Epithelial cell of prostate (primary cell): ENCODE data around the gene RBBP9.
"Not testable (repeated sequence)": the region's sequence is repeated elsewhere in the genome, so short reads cannot be mapped to it uniquely, and the experiment has no call there.

Experiments
- DNase-seq: peaks from one replicate; pipeline ENCODE4 v3.0.0-alpha.2; 2011; ENCODE audit warnings: low read depth, low spot score
- H3K27ac ChIP-seq: fragments of 450-650 bp; 2 replicates; pipeline ENCODE4 v1.5.1; 2017; ENCODE audit warnings: mild to moderate bottlenecking

The RBBP9 gene

DNA sequence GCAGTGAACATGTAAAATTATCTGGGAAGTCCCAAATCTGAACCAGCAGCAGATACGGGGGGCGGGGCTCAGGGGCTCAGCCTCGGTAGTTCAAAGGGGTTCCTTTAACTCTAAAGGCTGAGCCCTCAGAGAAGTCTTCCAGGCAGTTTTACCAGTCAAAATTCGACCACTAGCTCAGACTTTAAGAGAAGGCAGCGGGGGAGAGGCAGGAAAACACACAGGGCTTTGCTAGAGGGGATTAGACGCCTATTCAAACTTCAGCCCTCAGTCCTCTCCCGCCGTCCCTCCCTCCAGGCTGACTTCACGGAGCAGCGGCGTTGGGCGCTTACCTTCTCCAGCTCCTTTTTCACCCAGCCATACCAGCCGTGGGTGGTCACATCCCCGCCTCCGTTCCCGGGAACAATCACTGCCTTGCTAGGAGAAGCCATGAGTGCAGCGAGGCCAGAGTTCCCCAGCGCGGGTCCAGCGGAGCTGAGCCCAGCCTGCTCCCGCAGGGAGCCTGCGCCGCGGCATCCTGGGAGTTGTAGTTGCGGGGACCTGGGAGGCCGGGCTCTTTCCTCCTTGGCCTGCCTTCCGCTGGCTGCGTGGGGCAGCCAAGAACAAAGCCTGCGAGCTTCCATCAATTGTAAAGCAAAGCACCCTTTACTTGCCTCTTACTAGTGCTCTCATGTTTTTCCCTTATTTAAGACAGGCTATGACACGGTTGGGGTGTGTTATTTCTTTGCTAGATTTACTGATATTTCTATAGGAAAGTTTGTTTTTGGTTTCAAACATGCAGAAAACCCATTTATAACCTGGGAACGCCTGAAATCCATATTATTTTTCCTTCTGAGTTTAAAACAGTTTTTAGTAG is at the start of gene RBBP9:
TSS of gene RBBP9 (minus strand) at position 486 of the 853 bp plus-strand sequence. CDS start at position 428, 58 bp downstream.
- no peak within 1 kb of the TSS for H3K27ac ChIP-seq
- DNase-seq, result no peak

DNA sequence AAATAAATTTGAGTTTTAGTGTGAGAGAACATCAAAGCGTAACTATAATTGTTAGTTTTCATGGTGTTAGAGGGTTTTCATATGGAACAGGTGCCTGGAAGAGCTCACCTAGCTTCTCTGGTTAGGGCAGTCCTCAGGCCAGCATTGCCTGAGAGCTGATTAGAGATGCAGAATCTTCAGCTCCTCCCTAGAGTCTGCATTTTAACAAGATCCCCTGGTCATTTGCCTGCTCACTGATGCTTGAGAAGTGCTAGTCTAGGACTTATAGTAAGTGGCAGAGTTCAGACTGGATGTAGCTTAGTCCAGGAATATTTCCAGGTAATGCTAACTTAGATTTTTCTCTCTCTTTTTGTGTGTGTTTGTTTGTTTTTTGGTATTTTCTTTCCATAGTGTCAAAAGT is 48.5 kb upstream of the RBBP9 start:
- no peak overlapping the region for H3K27ac ChIP-seq
- DNase-seq, result no peak

DNA sequence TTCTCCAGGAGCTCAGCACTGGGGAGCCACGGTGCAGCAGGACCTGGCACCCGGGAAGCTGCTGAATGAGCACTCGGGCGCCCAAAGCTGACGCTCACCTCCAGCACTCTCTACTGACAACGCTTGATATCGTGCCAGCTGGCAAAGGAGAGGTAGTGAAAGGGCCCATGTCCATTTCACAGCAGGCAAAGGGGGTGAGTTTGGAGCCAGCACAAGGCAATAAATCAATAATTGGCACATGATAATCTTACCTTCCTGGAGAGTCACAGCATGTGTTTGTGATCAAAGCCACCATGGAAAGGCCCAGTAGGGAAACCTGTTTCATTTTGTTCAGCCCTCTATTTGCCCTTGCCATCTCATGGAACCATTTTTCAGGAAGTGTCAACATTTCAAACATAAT is 46.9 kb upstream of the RBBP9 start:
- no peak overlapping the region for H3K27ac ChIP-seq
- DNase-seq, result no peak

DNA sequence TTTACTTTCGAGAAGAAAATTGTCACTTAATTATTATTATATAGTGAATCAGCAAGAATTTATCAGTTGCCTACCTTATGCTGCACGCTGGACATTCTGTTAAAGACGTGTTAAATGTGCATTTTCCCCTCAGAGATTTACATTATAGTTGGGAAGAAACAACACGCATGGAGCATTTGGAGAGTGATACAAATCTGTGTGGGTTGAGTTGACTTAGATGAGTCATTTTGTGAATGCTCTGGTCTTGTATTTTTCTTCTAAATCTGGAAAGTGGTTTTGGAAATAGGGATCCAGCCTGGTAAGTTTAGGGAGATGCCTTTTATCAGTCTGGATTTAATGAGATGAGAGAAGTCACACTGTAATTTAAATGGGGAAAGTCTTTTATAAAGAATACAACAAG is 46.2 kb upstream of the RBBP9 start:
- H3K27ac ChIP-seq, result no peak overlapping the region
- no peak for DNase-seq

DNA sequence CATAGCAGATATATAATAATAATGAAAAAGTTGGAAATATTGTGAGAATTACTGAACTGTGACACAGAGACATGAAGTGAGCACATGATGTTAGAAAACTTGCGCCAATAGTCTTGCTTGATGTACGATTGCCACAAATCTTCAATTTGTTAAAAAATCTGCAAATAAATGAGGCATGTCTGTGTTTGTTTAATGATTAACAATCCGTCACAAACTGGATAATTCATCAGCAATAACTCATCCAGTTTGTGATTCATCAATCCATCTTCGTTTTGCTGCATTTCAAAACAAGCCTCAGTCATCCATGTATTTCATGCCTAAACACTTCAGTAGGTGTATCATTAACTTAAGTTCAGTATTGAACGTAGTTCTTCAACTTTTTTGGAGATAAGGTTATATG is 44.7 kb upstream of the RBBP9 start:
- peak overlapping the region; percentile 62 for H3K27ac ChIP-seq
- peak; percentile 66 for DNase-seq

DNA sequence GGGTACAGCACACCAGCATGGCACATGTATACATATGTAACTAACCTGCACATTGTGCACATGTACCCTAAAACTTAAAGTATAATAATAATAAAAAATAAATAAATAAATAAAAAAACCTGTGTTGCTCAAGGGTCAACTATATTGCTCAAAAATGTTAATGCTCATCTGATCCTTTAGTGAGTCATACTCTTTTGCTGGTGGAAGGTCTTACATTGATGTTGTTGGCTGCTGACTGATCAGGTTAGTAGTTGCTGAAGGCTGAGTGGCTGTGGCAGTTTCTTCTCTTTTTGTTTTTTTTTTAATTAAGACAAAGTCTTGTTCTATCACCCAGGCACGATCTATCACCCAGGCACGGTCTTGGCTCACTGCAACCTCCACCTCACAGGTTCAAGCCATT is 40.6 kb upstream of the RBBP9 start:
- peak overlapping the region; percentile 19 for H3K27ac ChIP-seq
- DNase-seq, result no peak

DNA sequence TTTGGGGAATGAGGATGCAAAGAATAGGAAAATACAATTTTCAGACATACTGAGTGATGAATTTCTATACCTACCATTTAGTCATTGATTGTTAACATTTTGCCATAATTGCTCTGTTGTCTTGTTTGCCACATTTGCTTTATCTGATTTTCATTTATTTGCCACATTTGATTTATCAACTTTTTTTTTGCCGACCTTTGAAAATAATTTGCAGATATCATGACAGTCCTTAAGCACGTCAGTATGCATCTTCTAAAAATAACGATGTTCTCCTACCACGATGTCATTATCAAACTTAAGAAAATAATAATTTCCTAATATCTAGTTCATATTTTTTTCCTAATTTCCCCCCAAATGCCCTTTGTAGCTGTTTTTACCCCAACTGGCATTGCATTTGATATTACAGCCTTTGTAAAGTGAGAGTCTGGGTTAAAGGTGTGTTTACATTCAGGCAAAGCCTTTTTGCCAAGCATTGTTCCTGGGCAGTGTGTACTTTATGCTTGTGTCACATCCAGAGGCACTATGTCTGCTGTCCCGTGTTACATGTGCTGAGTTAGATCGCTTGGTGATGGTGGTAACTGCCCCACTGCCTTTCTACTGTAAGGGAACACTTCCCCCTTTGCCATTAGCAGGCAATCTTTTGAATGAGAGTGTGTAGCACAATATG is 37.1 kb upstream of the RBBP9 start:
- DNase-seq, result no peak
- H3K27ac ChIP-seq, result no peak overlapping the region

DNA sequence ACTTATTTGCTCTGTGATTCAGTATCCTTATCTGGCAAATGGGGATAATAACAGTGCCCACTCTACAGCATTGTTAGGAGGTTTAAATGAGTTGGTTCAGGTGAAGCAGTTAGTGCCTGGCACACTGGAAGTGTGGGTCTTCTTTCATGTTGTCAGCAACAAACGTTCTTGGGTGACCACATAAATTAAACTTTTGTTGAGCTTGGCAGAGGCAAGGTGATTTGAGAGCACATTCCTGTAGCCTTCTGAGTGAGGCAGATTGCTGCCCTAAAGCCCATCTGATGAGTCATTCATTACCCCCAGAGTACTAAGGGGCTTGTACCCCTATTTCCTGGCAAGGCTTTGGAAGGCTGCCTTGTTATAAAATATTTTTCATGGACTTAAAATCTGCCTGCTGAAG is 36.5 kb upstream of the RBBP9 start:
- H3K27ac ChIP-seq, result no peak overlapping the region
- no peak for DNase-seq

DNA sequence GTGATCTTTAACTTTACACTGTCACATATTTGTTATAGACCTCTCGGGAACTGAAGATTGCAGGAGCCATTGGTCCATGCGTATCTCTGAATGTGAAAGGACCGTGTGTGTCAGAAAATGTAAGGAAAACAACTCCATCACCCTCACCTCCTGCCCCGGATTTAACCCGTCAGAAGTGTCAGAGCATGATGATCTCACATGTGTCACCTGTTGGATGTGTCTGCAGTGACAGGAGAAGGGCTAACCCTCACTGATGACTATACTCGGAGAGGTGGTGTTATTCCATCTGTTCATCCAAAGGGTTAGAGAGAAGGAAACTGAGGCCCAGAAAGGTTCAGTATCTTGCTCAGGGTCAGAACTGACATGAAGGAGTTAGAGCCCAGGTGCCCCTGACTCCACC is 35.6 kb upstream of the RBBP9 start:
- H3K27ac ChIP-seq, result no peak overlapping the region
- no peak for DNase-seq

DNA sequence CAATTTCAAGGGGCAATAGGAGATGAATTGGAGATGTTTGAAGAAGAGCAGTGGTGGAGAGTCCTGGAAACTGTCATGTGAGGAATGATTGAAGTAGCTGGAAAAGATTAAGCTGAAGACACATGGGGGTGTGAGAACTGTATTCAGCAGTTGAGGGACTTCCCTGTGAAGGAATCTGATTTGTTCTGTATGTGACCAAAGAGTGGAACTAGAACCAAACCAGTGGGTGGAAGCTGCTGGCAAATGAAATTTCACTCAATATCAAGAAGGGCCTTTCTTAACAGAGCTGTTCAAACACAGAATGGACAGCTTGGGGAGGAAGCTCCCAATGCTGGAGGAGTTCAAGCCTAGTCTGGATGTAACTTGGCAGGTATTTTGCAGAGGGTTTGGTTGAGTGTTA is 32.0 kb upstream of the RBBP9 start:
- DNase-seq, result no peak
- no peak overlapping the region for H3K27ac ChIP-seq

DNA sequence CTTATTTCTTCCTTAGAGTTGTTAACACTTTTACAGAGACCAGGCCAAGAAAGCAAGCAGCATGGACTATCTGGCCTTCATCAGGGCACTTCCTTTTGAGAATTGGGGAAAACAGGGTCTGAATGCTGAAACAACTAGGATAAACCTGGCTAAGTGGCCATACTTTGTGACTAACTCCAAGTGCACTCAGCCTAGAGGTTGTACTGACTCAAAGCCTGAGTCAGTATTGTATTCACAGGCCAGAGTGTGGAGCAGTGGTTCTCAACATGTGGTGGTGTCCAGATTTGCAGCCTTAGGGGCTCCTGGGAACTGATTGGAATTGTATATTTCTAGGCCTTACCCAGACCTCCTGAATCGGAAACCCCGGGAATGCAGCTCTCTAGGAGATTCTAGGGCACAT is 30.8 kb upstream of the RBBP9 start:
- peak overlapping the region; percentile 74 for H3K27ac ChIP-seq
- no peak for DNase-seq

DNA sequence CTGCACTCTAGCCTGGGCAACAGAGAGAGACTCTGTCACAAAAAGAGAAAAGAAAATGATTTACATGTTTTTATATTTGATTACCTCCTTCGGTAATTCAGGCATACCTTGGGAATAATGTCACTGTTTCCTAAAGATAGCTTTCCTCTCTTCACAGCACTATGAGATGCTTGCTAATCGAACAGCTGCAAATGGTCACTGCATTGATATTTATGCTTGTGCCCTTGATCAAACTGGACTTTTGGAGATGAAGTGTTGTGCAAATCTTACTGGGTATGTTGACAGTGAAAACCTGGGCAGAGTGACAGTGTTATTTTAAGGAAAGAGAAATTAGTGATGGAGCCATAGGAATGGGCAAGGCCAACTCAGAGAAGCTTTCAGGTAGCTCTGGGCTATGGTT is 30.3 kb upstream of the RBBP9 start:
- H3K27ac ChIP-seq, result peak overlapping the region; percentile 74
- no peak for DNase-seq

DNA sequence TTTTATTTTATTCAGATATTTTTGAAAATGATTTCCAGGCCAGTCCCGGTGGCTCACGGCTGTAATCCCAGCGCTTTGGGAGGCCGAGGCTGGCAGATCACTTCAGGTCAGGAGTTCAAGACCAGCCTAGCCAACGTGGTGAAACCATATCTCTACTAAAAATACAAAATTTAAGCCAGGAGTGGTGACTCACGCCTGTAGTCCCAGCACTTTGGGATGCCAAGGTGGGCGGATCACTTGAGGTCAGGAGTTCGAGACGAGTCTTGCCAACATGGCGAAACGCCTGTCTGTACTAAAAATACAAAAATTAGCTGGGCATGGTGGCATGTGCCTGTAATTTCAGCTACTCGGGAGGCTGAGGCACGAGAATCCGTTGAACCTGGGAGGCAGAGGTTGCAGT is 29.7 kb upstream of the RBBP9 start:
- H3K27ac ChIP-seq, result peak overlapping the region; percentile 74
- not testable (repeated sequence) for DNase-seq

DNA sequence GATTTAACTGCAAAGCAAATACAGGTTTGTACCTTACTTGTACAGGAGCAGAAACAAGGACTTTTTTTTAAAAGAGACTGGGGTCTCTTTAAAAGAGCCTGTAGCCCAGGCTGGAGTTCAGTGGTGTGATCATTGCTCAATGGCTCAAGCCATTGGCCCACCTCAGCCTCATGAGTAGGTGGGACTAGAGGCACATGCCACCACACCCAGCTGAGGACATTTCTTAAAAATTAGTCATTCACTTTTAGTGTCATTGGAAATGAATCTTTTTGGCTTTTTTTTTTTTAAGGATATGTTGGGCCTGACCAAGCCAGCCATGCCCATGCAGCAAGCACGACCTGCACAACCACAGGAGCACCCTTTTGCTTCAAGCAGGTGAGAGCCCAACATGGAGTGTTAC is 27.6 kb upstream of the RBBP9 start:
- no peak for DNase-seq
- H3K27ac ChIP-seq, result peak overlapping the region; percentile 74

DNA sequence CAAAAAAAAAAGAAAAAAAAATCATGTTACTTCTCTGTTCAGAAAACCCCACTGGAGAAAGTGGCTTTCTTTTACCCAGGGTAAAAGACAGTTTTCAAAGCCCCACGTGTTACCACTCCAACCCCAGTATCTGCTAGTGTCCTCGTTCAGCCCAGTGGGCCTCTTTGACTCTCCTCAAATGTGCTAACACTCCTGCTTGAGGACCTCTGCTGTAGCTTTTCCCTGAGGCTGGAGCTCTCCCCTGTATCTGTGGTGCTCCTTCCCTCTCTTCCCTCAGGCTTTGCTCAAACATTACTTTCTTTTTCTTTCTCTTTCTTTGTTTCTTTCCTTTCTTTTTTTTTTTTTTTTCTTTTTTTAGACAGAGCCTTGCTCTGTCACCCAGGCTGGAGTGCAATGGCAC is 26.0 kb upstream of the RBBP9 start:
- no peak for DNase-seq
- H3K27ac ChIP-seq, result peak overlapping the region; percentile 74

DNA sequence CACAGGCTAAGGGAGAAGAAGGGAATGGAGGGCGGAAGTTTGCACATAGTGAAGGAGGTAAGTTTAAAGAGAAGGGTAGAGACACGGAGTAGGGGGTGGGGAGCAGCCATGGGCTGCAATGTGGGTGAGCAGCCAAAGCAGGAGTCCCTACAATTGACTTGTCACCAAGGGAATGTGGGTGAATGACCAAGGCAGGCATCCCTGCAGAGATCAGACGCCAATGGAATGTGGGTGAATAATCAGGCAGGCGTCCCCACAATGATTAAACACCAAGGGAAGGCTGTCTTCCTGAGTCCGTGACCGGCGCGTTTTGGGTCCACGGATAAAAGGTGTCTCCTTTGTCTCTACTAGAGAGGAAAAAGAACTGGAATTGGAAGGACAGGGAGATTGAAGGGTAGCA is 25.0 kb upstream of the RBBP9 start:
- not testable (repeated sequence) for H3K27ac ChIP-seq, DNase-seq

DNA sequence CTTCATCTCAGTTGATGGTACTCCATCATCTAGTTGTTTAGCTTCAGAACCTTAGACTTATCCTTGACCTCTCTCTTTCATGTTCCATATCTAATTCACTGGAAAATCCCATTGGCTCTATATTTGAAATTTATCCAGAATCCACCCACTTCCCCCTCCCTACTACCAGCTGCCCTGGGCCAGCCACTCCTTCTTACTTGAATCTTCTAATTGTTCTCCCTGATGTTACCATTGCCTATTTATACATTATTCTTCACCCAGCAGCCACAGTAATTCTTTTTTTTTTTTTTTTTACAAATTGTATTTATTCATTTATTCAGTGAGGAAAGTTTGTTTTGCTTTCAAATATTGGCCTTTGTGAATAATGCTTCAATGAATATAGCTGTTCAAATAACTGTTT is 18.9 kb upstream of the RBBP9 start:
- DNase-seq, result no peak
- no peak overlapping the region for H3K27ac ChIP-seq

DNA sequence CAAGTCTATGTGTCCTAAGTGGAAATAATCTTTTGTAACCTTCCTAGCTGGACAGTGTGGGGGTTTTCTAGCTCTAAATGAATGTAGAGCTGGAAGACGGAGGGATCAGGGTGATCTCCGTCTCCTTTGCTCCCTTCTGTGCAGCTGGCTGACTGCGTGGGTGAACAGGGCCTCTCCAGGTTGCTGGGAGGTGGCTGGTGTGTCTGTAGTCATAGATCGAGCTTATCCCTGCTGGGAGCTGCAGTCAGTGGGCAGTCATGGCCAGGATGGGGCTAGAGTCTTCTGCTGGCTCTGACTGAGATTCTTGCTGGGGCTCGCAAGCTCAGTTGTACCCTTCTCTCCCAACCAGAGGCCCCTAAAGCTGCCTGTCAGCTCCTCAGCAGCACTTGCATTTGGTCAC is 17.1 kb upstream of the RBBP9 start:
- H3K27ac ChIP-seq, result no peak overlapping the region
- DNase-seq, result no peak

DNA sequence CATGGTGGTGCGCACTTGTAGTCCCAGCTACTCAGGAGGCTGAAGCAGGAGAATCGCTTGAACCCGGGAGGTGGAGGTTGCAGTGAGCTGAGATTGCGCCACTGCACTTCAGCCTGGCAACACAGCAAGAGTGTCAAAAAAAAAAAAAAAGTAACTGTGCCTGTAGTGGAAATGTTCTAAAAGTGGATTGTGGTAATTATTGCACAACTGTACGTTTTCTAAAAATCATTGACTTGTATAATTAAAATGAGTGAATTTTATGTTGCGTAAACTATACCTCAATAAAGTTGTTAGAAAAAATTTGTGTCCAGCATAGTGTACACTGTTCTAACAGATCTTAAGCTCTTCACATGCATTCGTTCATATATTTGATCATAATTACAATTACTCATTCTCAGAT is 16.2 kb upstream of the RBBP9 start:
- no peak overlapping the region for H3K27ac ChIP-seq
- no peak for DNase-seq

DNA sequence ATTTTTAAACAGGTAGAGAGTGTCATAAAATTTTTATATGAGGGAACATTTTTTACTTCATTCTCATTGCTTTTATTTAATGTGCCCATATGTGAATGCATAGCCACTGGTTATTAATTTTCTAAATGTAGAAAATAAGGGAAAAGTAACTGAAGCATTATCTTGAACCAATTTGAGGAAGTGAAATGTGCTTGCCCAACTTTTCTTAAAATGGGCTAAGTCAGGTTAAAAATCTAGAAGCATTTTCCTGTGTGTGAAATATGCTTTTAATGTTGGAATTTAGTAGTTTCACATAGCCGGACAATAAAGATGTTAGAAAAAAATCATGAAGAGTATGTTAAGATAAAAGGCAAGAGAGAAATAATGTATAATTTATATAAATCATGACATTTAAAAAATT is 14.5 kb upstream of the RBBP9 start:
- no peak overlapping the region for H3K27ac ChIP-seq
- no peak for DNase-seq

DNA sequence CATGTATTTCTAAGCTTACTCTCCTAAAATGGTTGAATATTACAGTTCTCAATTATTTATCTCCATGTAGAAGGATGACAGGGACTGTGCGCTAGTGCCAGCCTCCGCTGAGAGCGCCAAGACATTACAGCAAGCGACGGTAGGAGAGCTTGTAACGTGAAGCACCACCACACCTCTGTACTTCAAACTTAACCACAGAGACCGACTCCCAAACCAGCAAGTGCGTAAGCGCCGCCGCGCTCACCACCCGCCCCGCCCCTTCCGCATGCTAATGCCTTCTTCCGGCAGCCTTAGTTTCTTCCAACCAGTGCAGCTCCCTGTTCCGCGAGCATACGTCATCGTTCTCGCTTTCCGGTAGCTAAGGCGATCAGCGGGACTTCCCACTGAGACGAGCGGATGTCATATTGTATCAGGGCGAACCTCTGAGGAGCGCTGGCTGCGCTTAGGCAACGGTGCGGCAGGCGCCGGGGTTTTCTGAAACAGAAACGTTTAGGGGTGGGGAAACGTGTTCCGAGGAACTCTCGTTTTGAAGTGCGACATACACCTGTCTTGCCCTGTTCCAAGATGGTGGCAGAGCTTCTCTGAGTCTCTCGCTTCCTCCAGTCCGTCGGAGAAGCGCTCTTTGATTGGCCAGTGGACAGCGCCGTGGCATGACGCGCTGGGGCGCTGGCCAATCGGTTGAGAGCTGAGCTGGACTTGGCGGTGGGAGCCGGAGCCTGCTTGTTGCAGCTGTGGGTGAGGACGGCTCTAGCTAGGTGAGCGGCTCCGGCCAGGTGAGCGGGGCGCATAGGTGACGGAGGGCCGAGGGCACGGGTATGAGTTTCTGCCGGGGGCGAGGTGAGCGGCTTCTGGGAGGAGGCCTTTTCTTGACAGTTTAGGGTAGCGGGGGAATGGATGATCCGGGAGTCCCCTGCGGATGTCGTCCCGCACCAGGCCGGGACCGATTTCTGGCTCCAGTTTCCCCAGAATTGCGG is 10.5 kb upstream of the RBBP9 start, which contains the start of gene SEC23B:
TSS of gene SEC23B (plus strand) at position 723 of the 974 bp plus-strand sequence. CDS start 2,896 bp downstream, outside the sequence.
- peak within 1 kb of the TSS; percentile 96 for H3K27ac ChIP-seq
- peak; percentile 95 for DNase-seq
